GM12874 (cell line): ENCODE data around the gene WNT5A.

ENCODE experiments used
- TF ChIP-seq, protein P1 (sequence below): IDR thresholded peaks from 2 replicates; pipeline ENCODE4 v1.5.1; 2011; ENCODE audit warnings: low read depth, mild to moderate bottlenecking, control low read depth, low read length, moderate library complexity; ENCODE audit not compliant: insufficient read depth

The WNT5A gene

GRCh38 chr3:55453886-55454496 is 33.1 kb downstream of the WNT5A start:
- TF ChIP-seq, protein P1, sequence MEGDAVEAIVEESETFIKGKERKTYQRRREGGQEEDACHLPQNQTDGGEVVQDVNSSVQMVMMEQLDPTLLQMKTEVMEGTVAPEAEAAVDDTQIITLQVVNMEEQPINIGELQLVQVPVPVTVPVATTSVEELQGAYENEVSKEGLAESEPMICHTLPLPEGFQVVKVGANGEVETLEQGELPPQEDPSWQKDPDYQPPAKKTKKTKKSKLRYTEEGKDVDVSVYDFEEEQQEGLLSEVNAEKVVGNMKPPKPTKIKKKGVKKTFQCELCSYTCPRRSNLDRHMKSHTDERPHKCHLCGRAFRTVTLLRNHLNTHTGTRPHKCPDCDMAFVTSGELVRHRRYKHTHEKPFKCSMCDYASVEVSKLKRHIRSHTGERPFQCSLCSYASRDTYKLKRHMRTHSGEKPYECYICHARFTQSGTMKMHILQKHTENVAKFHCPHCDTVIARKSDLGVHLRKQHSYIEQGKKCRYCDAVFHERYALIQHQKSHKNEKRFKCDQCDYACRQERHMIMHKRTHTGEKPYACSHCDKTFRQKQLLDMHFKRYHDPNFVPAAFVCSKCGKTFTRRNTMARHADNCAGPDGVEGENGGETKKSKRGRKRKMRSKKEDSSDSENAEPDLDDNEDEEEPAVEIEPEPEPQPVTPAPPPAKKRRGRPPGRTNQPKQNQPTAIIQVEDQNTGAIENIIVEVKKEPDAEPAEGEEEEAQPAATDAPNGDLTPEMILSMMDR = no peak

DNA sequence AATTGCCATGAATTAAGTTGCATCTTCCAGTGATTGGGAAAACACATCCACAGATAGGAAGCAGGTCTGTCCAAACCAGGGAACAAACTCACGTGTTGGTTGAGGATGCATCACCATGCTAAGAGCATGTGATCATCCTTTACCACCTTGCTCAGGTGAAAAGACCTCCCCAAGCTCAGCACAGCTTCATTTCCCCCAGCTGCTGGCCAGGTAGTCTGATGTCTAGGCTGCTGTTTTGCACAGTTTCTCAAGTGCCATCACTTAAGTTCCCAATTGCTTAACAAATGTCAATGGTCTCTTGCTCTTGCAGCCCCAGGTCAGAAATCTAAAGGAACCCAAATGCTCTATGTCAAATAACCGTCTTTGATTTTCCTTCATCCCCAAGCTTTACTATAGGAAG is 34.2 kb downstream of the WNT5A start:
- TF ChIP-seq, protein P1 = no peak

DNA sequence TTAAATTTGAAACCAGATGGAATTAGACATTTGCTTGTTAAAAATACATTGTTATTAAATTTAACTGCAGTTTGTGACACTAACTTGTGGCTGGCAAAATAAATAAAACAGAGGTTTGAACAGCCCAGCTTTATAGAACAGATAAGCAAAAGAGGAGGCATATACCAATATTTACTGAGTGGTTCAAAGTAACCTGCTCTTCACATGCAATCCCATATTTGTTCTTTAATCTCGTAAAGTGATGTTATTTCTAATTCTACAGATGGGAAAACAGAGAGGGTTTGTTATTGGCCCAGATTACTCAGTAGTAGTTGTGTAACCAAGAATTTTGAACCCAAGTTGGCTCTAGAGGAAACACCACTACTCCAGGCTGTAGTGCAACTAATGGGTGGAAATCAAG is 37.6 kb downstream of the WNT5A start:
- TF ChIP-seq, protein P1 = no peak

GRCh38 chr3:55446850-55447249 is 40.3 kb downstream of the WNT5A start:
- TF ChIP-seq, protein P1 = no peak

GRCh38 chr3:55445551-55445950 is 41.6 kb downstream of the WNT5A start:
- TF ChIP-seq, protein P1 = no peak

GRCh38 chr3:55443346-55443745 is 43.8 kb downstream of the WNT5A start:
- TF ChIP-seq, protein P1 = no peak

DNA sequence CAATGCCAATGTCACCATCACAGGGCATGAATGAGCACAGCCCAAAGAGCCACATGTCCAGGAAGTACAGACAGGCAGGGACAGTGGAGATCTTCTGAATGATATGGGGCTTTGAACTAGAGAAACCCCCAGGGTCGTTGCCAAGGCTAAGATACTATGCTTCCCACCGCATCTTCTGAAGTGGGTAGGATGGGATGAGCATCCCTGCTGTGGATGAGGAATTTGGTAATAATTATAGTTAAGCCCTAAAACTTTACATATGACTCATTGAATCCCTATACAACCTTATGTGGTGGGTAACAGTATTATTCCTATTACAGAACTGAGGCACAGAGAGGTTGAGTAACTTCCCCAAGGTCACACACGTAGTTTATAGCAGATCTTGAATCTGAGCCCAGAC is 44.2 kb downstream of the WNT5A start:
- TF ChIP-seq, protein P1 = no peak
